Measurements from ENCODE around the gene ANKRD17.

- TF ChIP-seq YY1 (IDR thresholded peaks at IDR 0.05; ENCODE audit: insufficient read depth, insufficient read length) (no peak), ZNF274 (IDR thresholded peaks at IDR 0.05; ENCODE audit: low read depth, low read length) (no peak)
Observed at GRCh38 chr4:73223258-73223650, 35.3 kb downstream of the ANKRD17 start.

All from NT2/D1 (cell line).